HG03460 (cell line): Measurements from ENCODE around the gene CEMIP.
A peak's percentile ranks its signal among the peaks of the same experiment; 100 is the strongest.

ENCODE experiments used
- ATAC-seq: cut with Tn5 transposase; IDR thresholded peaks from one replicate; pipeline ENCODE4 v1.9.1; 2021; ENCODE audit not compliant: unreplicated experiment

Gene CEMIP

DNA sequence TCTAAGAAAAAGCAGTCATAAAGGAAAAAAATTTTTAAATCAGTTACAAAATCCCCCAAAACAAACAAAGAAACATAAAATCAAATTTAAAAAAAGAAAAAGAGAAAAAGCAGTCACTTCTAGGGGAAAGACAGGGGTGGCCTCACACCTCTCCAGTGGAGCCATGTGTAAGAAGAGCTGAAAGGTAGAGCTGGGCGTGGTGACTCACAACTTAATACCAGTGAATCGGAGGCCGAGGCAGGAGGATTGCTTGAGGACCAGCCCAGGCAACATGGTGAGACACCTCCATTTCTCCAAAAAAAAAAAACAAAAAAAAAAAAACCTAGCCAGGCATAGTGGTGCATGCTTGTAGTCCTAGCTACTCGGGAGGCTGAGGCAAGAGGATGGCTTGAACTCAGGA is 195.7 kb downstream of the CEMIP start:
- no peak for ATAC-seq

DNA sequence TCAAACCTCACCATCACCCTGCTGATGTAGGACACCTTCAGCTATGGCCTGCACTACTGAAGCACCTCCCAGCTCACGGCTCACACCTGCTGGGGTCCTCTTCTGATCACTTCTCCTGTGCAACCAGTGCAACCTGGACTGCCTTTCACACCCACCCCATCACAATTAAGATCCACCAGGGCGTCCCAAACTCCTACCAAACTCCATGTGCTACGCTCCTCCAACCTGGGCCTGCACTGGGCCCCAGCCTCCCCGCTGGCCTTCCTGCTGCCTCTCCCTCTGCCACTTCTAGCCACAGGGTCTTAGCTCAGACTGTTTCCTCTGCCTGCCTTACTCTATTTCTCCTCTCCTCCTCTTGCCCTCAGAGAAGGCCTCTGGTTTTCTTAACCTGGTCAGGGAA is 197.7 kb downstream of the CEMIP start:
- no peak for ATAC-seq

DNA sequence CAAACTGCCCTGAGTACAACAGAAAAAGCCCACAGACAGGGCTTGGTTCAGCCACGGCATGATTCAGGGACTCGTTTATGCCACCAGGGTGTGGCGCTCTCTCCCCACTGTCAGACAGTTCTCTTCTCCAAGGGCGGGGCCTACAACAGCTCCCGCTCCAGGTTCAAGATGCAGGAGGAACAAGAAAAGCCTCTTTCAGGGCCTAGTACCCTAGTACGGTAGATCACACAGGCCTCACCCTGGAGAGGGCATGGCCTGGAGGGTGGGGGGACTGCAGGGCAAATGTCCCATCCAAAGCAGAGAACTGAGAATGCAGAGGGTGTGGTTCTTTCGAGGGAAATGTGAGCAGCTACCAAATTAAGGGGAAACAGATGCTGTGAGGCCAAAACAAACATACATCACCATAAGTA is 198.5 kb downstream of the CEMIP start:
- no peak for ATAC-seq

DNA sequence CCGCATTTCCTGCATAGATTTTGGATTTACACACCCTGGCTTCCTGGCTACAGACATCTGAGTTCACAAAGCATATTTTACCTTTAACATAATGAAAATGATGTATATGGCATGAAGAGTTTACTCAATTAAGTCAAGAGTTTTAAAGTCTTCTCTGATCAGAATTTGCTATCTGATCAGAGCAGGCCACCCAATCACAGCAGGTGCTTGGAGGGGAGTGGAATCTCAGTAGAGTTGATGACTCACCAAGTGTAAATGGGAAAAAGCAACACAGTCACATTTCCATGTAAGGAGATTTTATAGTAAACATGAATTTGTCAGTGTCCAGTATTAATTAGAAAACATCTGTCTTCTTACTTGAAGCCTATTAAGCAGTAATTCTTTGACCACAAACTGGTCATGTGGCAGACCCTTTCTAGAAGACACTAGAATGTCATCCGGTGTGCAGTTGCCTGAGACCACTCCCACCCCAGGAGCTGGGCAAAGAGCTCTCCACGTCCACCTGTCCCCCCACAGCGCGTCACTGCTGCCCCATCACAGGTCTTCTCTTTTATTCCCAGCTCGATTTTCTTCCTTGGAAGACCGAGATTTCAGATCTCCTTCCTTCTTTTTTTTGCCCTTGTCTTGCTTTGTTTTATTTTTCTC is 199.6 kb downstream of the CEMIP start:
- ATAC-seq, result no peak

DNA sequence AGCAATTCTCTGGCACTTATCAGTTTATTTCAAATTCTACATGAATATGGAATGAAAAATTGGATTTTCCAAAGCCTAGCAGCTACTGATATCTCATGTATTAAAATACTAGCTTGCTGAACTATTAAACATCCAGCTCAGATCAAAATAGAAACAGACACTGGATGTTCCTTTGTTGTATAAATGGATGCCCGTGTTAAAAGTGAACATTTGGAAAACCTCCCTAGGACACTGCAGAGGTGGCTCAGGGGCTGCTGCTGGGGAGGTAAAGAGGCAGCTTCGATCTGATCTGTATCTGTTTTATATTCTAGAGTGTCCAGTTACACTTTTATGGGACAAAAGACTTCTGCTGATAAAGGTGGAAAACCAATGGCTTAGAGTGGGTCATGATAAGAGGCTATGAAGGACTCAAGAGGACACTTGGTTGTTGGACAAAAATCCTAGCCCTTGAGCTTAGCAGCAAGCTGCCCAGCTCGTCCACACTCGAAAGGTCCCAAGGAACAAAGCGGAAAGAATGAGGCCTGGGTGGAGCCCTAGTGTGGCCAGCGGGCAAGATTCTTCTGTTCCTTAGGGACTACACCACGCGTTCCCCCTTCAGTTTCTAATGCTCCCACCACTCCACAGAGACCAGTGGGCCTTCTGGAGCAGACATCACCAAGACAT is 200.5 kb downstream of the CEMIP start:
- ATAC-seq, result no peak

DNA sequence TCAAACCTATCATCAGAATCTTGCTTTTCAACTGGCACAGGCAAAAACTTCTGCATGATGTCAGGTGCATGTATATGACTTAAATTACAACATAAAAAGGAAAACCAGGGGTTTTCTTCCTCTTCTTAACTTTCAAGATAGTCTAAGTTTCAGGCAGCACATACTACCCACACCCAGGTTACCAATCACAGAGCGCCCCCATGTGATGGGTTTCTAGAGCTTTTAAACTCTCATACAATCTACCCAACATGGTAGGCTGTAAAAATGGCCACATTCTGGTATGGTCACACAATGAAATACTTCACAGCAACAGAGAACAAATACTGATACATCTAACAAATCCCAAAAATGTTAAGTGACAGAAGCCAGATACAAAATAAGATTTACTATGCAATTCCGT is 203.0 kb downstream of the CEMIP start:
- no peak for ATAC-seq

DNA sequence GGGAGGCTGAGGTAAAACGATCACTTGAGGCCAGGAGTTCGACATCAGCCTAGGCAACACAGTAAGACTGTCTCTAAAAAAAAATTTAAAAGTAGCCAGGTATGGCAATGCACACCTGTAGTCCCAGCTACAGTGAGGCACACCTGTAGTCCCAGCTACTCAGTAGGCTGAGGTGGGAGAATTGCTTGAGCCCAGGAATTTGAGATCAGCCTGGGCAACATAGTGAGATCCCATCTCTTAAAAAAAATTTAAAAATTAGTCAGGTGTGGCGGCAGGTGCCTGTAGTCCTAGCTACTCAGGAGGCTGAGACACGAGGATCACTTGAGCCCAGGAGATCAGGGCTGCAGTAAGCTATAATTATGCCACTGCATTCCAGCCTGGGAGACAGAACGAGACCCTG is 203.7 kb downstream of the CEMIP start:
- ATAC-seq, result no peak

DNA sequence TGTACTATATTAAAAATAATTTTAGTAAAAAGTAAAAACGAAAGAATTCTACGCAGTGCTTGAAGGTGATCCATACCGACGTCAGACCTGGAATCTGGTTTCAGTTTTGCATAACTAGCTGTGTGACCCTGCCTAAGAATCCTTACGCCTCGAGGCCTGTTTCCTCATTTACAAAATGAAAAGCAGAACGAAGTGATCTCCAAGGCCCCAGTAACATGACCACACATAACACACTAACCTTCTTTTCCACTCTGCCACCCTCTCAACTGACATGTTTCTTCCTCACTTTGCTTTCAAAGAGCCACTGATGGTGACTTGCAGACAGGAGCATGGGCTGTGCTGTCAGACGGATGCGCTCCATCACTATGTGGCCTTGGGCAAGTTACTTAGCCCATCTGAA is 205.7 kb downstream of the CEMIP start:
- ATAC-seq, result no peak

DNA sequence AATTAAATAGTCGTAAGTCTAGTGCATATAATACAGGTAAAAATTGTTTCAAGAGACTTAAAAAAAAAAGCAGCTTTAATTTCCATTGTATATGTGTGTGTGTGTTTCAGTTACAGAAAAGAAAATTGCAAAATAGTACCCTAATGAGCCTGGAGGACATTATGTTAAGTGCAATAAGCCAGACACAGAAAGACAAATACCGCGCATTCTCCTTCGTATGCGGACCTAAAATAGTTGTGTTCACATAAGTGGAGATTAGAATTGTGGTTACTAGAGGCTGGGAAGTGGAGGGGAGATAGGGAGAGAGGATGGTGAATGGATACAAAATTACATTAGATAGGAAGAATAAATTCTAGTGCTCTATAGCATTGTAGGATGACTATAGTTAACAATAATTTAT is 206.8 kb downstream of the CEMIP start:
- no peak for ATAC-seq

DNA sequence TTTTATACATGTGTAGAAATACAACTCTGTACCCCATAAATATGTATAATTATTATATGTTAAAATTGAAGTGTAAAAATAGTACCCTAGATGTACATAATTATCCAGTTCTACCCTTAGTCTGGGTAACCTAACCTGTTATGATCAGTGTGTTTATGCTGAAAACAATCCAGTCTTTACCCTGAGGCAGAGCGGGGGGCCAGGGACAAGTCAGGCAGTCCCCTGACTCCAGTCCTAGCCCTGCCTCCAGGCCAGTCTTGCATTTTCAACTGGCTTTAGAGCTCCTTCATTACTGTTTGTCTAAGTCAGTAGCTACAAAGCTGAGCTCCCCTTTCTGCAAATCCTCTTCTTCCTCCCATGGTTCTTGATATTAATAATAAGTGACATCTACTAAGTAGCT is 207.3 kb downstream of the CEMIP start:
- no peak for ATAC-seq

DNA sequence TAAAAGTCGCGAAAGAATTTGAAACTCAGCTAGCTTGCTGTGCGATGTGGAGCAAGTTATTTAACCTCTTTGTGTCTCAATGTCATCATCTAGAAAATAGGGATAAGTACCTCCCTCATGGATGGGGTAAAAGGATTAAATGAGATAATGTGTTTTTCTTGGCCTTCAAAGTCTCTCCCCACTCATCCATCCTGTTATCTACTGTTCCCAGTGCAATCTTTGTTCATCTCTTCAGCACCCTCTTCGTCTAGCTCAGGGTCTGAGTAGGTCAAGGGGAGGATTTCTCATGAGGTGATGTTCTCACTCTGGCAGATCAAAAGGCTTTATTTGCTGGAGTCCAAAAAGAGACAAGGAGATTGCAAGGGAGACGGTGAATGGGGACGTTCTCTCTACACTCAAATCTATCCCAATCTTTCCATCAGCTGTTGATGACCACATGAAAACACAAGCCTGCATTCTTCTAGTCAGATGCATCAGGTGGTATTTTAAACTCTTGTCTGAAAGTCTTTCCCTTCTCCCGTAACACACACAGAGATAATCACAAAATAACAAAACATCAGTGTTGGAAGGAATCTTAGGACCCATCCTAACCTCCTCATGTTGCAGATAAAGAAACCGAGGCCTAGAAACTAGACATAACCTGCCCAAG is 209.1 kb downstream of the CEMIP start:
- no peak for ATAC-seq

DNA sequence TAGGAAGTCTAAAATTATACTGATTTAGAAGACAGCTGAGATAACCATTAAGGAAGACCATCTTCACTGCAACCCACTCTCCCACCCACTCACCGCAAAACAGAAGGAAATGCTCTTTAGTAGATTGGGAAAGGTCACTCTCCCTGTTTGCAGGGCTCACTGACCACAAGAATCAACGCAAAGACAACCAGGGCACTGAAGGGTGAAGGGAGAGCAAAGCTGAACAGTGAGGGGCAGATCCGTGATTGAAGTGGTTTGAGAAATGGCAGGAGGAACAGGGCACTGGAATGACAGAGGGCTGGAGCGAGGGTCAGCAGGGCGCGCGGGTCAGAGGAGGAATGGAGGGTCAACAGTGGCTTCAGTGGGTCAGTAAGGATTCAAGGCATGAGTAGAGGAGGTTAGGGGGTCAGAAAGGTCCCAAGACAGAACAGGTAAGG is 209.9 kb downstream of the CEMIP start:
- peak; percentile 3 for ATAC-seq

DNA sequence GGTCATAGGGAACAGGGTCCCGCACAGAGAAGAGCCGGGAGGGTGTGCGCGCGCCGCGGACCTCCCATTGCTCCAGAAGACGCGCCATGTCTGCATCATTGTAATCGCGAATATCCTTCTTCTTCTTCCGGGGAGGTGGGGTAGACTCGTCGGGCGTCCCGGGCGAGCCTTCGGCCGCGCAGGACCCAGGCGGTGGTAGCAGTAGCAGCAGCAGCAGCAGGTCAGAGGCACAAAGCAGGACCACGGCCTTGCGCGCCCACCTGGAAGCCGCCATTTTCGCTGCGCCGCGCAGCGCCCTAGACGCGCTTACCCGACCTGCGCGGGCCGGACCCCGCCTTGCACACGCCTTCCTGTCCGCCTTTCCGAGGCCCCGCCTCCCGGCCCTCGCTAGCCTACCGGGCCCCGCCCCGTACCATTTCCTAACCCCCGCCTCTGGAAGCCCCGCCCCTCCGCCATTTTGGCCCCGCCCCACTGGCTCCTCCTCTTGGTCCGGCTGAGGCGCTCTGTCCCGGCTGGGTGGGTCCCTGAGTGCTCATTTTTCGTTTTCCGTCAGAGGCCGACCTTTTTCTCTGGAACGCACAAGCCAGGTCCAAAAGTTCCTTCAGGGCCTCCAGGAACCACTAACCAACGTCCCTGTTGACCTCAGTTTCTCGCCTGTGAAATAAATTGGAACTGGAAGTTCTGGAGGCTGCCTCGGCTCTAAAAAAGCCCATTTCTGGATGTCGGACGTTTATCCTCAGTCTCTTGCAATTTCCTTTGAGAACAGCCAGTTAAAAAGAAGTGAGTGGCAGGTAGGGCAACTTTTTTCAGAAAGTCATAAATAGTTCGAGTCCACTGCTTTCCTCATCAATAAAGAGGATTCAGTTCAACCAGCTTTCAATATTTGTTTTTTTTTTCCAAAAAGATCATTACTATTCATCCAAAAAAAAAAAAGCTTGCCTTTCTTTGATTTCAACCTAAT is 210.6 kb downstream of the CEMIP start, which contains the start of gene MESD:
MESD (minus strand) TSS at position 302 of the 961 bp plus-strand sequence; CDS start at position 274, 28 bp downstream.
- ATAC-seq, result peak; percentile 97

DNA sequence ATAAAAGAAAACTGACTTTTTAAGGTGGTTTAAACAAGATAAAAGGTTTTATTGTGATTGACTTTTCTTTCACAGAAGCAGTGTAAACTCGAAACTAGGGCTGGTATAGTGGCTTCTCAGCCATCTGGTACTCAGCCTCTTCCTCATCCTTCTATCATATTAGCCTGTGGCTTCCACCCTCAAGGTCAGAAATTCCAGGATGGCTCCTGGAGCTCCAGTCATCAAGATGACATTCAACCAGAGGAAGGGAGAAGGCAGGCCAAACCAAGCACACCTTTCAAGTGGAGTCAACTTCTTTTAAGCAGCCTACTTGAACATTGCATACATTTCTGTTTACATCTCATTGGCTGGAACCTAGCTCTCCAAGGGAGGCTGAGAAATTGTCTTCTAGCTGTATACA is 211.8 kb downstream of the CEMIP start:
- ATAC-seq, result no peak

DNA sequence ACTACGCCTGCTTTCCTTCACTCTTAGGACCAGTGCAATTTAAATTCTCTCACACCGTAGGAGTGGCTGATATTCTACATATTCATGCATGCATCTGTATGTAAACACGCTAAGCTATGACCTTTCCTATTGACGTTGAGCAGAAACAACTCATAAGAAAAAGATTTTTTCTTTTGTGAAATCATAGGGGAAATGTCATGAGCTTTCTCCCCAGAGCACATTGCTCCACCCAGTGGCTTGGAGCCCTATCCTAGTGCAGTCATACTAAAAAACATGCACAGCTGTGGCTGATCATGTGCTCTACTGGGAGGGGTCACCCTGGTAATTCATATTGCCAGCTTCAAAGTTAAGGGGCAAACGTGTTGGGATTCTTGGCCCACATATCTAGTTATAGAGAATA is 212.3 kb downstream of the CEMIP start:
- no peak for ATAC-seq

DNA sequence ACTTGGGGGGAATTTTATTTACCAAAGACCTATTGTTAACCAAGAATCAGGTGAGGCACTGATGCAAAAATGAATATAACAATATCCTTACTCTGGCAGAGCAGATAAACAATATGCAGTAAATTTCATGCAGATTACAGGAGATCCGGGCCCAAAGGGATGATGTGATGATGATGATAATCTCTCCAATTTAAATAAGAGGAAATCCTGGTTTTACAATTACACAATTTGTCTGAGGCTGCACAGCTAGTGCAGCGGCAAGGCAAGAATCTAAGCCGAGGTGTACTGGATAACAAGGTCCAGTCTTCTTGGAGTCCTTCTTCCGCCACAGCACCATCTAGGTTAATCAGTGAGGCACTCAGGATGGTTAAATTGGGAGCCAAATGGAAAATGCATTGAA is 212.8 kb downstream of the CEMIP start:
- ATAC-seq, result no peak

DNA sequence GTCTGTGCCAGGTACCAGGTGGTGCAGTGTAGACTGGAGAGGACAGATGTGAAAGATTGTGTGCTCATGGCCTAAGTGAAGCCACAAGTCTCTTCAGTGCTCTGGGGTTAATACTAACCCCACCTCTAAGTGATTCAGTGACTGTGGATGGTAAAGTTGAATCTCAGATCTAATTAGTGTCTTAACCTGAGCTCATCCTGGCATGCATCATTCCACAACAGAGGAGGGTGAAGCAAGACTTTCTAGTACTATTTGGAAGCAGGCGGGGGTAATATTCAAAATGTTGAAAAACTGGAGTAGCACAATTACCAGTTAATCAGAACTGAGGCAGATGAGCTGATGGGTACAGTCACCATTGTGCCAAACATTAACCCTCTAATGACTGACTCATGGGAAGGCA is 213.3 kb downstream of the CEMIP start:
- ATAC-seq, result no peak

DNA sequence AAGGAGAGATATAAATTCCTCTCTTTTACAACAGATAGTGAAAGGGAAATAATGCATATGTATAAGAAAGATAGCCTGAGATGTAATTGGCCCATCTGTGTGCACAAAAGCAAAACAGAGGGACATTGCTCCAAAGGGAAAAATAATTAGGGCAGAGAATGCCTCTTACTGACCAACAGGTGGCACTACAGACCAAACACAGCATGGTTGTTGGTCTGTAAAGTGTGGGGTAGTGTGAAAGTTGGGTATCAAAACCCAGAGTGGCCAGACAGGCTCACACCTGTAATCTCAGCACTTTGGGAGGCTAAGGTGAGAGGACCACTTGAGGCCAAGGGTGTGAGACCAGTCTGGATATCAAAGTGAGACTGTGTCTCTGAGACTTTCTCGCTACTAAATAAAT is 217.1 kb downstream of the CEMIP start:
- ATAC-seq, result no peak

DNA sequence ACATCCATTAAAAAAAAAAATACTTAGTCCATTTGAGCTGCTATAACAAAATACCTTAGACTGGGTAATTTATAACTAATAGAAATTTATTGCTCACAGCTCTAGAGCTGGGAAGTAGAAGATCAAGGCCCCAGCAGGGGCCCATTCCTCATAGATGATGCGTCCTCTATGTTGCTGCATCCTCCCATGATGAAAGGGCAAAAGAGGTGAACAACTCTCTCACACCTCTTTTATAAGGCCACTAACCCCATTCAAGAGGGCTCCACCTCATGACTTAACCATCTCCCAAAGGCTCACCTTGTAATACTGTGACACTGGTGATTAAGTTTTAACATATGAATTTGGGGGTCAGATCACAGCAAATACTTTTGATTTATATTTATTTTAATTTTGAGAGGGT is 218.5 kb downstream of the CEMIP start:
- ATAC-seq, result no peak

DNA sequence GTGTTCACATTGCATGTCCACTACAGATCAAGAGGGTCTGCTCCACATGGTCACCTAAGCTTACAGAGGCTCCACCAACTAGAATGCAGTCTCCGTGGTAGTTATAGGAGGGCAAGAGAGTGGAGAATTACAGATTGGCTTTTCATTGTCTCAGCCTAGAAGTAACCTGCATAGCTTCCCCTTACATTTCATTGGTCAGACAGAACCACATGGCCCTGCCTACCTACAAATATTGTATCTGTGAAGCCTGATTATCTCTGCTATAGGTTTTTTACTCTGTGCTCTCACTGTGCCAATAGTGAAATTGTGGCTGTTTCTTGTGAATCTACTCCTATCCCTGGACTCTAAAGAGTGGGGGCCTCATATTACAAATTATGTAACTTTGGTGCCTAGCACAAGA is 219.1 kb downstream of the CEMIP start:
- no peak for ATAC-seq

DNA sequence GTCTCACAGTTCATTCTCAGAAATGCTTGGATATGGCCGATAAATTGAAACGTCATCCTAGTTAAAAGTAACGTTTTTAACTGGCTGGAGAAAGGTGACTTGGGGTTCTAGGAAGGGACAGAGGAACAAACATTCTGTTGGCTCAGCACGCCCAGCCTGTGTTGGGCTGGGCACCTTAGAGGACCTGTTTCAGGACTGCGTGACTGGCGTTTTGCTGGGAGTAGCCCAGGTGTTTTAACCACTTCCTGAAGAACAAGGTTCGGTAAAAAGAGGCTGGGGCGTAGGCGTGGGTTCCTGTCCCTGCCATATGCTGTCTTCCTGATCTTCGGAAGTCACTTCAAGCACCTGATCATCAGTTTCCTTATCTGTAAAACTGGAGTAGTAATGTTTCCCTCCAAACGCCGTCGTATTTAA is 220.5 kb downstream of the CEMIP start:
- ATAC-seq, result no peak
